ENCODE data around the gene RIPOR2.

RIPOR2 gene

DNA sequence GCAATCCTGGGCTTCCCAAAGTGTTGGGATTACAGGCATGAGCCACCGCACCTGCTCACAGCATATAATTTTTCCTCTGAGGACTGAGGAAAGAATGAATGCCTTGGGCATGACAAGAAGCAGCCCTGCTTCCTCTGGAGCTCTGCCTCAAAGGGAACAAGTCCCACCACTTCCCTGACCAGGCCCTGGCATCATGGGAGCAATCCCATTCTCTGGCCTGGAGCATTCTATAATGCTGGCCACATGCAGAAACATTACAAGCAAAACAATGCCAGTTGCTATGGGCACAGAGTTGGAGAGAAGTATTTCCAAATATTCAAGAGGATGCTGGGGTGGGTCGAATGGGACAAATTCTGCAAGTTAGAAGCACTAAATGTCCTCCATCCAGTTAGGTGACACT lies 95.6 kb downstream of the RIPOR2 start:
- DNase-seq = no peak

DNA sequence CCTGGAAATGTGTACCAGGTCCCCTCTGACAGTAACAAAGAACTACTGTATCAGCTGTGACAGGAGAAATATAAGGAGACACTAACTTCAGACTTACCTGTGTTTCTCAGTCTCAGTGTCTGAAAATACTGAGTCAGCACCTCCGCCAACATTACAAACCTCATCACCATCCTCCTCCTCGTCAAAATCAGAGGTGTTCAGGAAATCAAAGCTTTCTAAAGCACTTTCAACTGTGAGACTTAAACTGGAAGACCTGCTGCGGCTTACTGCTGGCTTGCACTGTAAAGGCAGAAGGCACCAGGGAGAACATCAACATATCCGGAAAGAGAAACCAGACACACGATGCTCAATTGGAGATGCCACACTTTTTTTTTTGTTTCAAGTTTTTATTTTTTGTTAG lies 96.8 kb downstream of the RIPOR2 start:
- no peak for DNase-seq

DNA sequence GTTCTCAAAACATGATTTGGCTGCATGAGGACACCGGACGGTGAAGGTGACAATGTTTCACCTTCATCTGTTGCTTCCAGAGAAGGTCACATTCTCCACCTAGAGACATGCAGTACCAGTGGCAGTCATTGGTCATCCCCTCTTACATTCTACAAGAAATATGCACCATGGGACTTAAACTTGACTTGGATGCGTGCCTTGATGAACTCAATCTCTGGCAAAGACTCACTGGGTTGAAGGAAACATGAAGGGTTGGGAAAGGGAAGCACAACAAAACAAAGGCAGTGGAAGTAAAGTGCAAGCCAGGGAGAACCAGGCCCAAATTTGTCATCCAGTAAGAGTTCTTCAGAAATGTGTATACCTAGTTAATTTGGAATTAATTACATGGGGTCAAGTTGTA lies 97.7 kb downstream of the RIPOR2 start:
- DNase-seq = no peak

DNA sequence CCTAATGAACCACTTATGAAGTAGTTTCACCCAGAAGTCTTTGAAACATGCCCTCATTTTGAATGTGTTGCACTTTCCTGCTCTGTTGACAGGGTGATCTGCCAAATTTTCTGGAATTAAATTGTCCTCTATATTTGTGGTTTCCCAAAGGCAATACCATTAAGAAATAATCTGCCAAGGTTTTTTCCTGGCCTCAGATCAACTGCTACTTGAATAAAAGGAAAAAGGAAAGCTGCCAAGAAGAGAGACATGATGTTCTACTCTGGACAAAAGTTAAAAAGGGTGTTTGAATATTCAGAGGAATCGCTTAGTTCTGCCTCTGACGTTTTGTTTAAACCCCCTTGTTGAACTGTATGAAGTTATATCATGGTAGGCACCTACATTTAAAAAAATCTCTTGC lies 99.7 kb downstream of the RIPOR2 start:
- no peak for DNase-seq

DNA sequence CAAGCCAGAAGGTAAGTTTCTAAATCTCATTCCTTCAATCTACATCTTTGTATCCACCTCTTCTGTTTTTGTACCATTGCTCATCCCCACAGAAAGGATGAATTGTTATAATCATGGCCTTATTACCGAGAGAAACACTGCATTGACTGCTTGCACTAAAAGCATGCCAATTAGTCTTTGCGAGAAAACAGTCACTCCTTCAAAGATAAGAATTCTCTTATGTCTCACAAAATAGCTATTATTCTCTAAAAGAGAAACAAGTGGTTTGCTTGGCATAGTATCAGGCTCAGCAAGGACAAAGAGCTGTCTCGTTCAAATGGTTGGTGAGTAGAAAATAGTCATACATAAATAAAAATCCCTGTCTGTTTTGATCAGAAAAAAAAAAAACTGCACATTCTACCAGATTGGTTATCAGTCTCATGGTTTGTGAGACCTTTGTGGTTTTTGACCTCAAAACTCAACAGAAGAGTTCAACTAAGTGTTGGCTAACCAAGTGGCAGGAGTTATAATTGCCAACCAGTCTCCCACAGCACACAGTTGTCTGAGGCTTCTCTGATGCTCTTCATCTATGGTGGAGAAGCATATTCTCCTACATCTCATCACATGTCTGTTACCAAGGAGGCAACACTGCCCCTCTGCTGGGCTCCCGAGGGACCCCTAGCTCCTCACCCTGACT lies 101.9 kb downstream of the RIPOR2 start:
- no peak for DNase-seq

DNA sequence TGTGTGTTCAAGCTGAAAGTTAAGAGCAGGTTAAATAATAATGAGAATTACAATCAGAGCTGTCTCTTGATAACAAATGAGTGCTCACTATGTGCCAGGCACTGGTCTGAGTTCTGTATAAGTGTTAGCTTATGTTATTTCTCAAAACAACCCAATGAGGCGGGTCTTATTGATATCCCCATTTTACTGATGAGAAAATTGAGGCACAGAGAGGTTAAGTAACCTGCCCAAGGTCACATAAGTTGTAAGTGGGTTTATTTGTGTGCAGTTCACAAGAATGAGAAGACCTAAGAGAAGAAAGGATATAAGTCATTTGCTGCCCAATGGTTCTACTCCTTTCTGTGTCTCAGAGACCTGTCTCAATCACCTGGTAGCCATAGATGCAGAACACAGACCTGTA lies 103.0 kb downstream of the RIPOR2 start:
- DNase-seq = no peak

DNA sequence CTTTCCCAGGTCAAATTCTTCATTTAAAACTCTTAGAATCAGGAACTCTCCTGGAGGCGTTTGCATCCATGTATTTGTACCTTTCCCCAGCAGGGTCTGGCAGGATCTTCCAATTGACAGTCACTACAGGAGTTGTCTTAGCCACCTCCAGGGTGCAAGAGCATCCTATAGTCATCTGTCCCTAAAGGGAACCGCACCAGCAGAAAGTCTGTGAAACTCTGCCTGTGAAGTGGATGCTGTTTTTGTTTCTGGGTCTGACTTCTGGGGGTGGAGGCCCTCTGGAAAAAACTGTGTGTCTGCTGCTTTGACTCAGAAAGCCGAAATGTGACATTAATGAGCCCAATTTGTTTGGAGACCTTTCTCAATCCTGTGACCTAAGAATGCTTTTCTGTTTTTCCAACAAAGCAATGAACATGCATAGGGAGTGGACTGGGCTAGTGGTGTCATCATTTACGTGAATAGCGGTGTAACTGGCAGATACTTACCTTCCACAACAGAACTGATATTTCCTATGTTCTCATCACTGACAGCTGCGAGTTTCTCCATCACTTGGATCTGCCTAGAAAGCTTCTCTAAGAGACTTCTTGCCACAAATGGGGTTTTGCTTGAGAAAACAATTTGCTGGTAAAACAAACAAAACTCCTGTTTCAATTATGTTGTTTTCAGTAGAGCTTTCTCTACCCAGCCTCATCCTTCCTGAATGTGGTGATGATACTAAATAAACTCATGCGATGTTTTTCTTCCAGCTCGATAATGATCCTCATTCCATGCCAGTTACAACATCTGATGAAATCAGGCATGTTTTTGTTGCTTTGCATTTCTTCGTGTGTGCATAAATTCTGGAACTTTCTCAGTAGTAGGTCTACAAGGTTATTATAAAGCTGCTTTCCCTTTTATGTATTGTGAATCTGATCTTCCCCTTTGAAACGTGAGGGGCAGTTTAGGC lies 103.7 kb downstream of the RIPOR2 start:
- no peak for DNase-seq

DNA sequence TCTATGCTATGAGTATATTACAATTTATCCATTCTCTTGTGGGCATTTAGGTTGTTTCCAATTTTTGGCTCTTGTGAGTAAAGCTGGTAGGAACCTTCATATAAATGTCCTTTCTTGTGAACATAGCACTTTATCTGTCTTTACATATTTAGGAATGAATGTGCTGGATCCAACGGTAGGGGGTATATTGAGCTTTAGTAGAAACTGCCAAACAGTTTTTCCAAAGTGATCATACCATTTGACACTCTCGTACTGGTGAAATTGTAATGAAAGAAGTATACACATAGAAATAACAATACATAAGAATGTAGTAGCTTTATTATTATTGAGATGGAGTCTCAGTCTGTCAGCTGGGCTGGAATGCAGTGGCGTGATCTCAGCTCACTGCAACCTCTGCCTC lies 106.1 kb downstream of the RIPOR2 start:
- no peak for DNase-seq

DNA sequence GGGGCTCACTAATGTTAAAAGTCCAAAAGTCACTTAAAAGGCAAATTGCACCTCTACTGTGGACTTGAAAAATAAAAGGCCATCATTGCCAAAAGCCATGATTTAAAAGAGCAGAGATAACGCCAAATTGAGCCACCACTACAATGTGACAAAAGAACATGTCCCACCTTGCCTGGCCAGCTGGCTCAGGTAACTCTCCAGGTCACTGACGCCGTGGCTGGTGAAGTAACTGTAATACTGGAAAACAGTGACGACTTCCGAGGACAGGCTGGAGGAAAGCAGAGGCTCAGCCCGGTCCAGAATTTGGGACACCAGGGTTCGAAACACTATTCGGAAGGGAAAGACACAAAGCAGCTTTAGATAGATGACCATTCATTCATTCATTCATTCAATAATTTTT lies 107.8 kb downstream of the RIPOR2 start:
- no peak for DNase-seq

DNA sequence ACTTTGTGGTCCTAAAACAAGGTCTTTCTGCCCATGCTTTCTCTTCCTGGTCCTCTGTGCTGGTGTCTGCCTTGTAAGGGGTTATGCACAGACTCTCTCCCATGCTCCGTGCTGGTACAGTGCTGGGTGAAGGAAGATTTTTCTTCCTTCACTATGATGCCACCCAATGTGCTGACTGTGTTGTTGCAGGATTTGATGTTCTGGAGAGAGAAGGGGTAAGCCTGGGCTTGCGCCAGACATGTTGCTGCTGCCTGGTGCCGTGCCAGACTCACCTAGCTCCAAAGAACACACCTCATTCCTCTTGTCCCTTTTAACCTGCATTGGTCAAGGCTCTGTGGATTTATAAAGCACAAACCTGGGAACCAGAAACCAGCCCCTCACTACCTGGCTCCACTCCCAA lies 108.6 kb downstream of the RIPOR2 start:
- DNase-seq = no peak

DNA sequence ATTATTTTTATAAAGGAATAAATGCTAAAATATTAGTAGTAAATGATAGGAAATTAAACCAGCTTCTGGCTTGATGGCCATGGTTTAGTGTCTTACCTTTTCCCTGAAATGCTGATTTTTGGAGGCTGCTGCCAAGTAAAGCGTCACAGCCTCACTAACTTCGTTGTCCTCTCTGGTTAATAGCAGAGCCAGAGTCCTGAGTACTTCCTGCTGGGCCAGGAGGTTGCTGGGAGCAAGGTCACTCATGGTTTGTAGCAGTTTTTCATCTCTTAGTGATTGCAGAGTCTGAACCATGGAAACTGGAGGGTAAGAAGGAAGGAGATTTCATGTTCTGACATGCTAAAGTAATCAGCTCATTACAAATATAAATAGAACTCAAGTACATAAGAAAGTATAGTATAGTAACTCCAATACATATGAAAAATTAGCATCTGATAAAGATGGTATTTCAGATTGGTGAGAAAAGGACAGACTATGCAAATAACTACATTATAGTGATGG lies 110.6 kb downstream of the RIPOR2 start:
- DNase-seq = no peak

DNA sequence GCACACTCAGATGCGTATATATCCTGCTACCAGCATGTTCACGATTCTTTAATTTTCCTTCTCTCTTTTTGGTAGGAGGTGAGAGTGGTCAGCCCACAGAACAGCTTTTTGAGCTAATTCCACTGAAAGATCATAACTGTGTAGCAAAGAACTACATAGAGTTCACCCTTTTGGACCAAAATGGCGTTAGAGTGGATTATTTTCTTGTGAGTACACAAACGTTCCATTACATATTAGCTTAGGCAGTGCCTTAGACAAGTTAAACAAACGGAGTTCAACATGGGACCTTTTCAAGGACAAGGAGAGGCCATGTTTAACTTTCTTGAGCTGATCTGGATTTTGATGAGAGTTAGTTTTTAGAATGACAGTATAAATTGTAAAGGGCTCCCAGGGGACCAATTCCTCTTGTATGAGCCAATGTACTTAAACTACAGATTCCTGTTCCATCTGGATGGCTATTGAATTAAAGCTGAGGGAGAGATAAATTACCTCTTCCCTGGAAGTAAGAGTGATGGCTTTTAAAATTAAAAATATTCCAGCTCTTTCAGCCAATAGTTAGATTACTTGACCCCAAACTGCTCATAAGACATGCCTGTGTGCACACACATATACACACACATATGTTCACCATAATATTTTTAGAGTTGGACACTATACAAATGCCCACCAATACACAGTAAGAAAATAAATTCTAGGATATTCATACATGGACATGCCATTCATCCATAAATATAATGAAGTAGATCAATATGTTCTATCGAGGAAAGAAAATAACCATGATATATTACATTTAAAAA lies 111.4 kb downstream of the RIPOR2 start:
- DNase-seq = no peak

DNA sequence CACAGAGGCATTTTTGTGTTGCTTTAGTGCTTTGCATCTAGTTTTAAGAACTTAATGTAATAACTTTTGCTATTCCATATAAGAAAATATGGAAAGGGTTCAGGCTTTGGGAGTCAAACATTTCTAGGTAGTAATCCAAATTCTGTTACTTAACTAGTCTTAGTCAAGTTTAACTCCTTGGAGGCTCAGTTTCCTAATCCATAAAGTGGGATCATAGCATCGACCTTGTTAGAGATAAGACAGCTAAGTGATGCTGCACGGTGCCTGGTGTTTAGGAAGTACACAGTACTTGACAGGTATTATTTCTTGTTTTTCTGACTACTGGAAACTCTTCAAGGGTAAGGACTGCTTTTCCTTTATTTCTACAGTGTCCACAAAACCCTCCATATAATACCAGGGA lies 112.6 kb downstream of the RIPOR2 start:
- no peak for DNase-seq

DNA sequence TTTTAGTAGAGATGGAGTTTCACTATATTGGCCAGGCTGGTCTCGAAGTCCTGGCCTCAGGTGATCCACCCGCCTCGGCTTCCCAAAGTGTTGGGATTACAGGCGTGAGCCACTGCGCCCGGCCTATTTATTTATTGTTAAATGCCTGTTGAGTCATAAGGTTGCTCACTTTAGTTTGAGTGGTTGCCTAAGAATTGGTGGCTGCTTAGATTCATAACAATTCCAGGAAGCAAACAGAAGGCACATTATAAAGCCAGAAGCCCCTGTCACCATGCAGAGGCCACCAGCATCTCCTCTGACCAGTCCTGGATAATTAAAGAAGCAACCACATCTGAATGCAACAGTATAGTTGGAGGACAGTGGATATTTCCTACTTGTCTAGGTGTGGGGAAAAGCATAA lies 113.1 kb downstream of the RIPOR2 start:
- no peak for DNase-seq

DNA sequence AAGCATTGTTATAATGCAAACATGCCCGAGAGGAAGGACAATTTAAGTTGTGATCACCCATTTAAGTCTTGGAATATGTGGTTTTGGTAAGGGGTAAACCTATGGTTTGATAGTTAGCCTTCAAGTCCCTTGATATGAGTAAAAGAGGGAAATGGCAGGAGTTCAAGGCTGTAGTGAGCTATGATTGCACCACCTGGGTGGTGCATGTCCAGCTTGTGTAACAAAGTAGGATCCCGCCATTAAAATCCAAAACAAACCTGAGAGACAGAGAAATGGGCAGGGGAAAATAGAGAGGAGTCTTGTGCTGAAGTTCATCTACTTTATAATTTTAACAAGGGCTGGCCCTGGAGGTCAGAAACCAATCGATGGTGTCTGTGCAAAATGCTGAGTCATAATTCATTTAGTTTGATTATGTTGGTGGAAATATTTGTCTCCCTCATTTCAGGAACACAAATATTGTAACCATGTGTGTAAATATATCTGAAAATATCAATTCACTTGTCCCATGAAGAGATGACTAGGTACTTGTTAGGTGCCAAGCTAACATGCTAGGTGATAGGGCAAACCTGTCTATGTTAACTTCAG lies 113.8 kb downstream of the RIPOR2 start:
- DNase-seq = no peak

DNA sequence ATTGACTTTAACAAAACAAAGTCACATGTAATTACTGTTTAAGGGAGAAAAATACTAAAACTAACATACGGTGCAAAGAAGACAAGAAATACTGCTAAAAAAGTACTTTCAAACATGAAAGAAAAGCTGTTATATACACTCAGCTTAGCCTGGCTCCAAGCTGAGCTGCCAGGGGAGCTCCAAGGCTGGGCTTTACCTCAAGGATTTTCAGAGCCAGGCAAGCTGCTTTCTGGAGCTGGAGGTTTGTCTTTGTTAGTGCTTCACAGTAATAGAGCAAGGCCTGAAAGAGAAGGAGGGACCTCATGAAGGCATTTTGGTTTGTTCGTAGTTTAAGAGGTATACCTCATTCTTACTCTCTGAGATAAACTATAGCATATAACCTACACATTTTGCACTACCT lies 117.4 kb downstream of the RIPOR2 start:
- no peak for DNase-seq

DNA sequence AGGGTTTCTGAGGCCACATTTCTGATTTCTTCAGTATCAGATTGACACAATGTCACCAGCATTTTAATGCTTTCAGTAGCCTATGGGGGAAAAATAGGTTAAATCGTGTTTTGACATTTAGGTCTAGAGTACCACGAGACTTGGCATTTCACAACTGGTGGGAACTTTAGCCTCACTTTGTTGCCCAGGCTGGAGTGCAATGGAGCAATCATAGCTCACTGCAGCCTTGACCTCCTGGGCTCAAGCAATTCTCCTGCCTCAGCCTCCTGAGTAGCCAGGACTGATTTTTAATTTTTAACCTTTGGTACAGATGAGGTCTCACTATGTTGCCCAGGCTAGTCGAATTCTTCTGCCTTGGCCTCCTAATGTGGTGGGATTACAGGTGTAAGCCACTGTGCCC lies 126.0 kb downstream of the RIPOR2 start:
- no peak for DNase-seq

DNA sequence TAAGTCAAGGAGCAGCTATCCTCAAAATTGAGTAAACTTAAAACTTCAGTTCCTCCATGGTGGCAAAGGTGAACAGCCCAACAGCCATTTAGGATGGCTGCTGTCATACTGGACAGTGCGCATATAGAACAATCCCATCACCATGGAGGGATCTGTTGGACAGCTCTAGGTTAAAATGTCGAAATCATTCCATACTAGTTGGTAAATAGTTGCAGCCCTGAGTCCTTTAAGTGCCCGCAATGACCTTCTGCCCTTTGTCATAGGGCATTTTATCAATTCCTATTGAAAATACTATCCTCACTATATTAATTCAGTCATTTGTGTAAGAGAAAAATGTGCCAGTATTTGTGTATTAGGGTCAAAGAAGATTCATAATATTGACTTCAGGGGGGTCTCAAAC lies 128.2 kb downstream of the RIPOR2 start:
- no peak for DNase-seq

DNA sequence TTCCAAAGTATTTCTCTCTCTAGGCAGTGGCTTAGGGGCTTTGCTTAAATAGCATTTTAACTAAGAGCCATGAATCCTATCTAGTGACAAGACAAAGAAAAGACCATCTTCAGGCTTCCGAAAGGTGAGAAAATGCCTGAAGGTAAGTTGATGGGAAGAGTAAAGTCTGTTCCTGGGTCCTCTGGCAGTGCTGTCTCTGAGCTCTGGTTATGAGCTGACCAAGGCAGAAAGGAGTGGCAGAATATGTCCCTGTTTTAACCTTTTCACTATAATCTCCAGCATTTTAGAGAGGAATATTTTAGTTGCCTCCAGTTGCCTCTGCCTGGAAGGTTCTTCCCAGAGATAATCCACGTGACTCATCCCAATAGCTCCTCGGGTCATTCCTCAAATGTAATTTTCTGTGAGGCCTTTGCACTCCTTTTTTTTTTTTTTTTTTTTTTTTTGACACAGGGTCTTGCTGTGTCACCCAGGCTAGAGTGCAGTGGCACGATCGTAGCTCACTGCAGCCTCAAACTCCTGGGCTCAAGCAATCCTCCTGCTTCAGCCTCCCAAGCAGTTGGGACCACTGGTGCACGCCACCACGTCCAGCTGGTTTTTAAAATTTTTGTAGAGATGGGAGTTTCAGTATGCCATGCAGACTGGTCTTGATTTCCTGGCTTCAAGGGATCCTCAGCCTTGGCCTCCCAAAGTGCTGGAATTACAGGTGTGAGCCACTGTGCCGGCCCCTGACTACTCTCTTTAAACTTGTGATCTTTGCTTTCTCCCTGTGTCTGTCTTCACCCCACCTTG lies 133.3 kb downstream of the RIPOR2 start:
- DNase-seq = no peak

DNA sequence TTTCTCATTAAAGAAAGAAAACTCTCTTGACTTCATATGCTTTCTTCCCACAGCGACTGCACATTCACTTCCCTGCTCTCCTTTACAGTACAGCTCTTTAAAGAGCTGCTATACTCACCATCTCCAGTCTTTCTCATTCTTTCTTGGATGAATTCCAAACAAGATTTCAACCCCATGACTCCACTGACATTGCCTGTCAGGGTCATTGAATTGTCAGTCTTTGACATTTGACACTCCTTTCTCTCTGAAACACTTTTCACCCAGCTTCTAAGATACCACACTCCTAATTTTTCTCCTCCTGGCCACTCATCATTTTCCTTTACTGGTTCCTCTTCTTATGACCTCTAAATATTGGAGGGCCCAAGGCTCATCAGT lies 136.2 kb downstream of the RIPOR2 start:
- no peak for DNase-seq

DNA sequence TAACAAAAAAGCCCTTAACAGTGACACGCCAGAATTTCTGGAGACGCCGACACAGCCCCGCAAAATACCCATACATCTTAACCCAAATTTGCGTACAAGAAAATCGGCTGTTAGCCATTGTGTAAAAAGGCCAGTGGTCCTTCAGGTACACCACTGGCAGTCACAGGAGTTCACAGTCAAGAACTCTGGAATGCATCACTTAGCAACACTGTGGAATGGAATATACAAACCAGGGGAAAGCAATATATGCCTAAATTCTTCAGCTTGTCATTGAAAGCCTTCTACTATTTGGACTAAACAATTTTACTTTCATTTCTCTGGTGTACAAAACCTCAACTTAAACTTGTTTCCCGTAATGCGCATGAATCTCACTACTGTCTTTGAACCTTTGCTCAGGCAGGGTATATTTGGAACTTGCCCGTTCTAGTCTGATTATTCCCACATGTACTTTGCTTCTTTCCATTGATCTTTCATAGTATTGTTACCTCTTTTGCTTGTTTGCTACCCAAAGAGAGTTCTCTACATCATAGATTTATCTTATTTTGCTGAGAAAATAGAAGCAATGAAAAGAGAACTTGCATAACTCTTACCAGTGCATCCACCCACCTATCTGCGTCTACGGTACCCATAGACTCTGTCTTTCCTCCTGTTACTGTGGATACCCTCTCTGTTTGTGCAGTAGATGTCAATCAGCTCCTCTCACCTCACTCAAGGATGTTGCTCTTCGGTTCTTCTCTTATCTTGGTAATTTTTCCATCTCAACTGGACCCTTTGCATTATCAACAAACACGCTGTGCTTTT lies 136.8 kb downstream of the RIPOR2 start, which contains the start of gene ARMH2:
Gene ARMH2 (minus strand): TSS at position 178 of the 801 bp plus-strand sequence. CDS start 60 bp downstream, at position 118.
- DNase-seq = no peak
